A673 (cell line): ENCODE results near the gene POLN. TPM values are rescaled to one million over a fixed set of nuclear protein-coding genes. Genes with fewer than 3 reads are reported as not detected.

Experiments
- BruUV-seq: library from RNA; stranded (reverse); fragments of 400-500 nt; replicated peaks from 2 replicates; lab custom pipeline; 2021; lab: Mats Ljungman, UMichigan
- CTCF ChIA-PET: fragments of 300-600 bp; sonication (Branson Sonifier 250); formaldehyde crosslinking; loops from one replicate; lab custom pipeline; 2022; ENCODE audit warnings: antibody characterized with exemption; lab: Charles Lee
- POLR2A ChIA-PET: fragments of 300-600 bp; sonication (Branson Sonifier 250); formaldehyde crosslinking; loops from one replicate; lab custom pipeline; 2022; ENCODE audit warnings: antibody characterized with exemption; ENCODE audit not compliant: low non-redundant PET; lab: Charles Lee
- DNase-seq: peaks from one replicate; pipeline ENCODE4 v3.0.0-alpha.2; 2015; ENCODE audit warnings: low spot score
- H3K27ac ChIP-seq: fragments of 200-600 bp; sonication (generic); 2 replicates; pipeline ENCODE4 v1.5.1; 2016; ENCODE audit warnings: mixed run types, low read depth, mild to moderate bottlenecking, mixed read lengths, antibody characterized with exemption, low read length; ENCODE audit not compliant: poor library complexity, severe bottlenecking
- H3K27me3 ChIP-seq: fragments of 200-600 bp; sonication (generic); replicated peaks from 2 replicates; pipeline ENCODE4 v1.6.1; 2017; ENCODE audit warnings: mixed run types, low read depth, mild to moderate bottlenecking, mixed read lengths, antibody characterized with exemption, low read length; ENCODE audit not compliant: insufficient read depth, poor library complexity
- H3K36me3 ChIP-seq: fragments of 200-600 bp; sonication (generic); 2 replicates; pipeline ENCODE4 v1.6.1; 2016; ENCODE audit warnings: mixed run types, mild to moderate bottlenecking, mixed read lengths, antibody characterized with exemption, low read length; ENCODE audit not compliant: insufficient read depth, poor library complexity, severe bottlenecking
- H3K4me1 ChIP-seq: fragments of 200-600 bp; sonication (generic); 2 replicates; pipeline ENCODE4 v1.6.1; 2017; ENCODE audit warnings: mixed run types, mild to moderate bottlenecking, mixed read lengths, antibody characterized with exemption, low read length; ENCODE audit not compliant: insufficient read depth, poor library complexity, severe bottlenecking
- H3K4me3 ChIP-seq: fragments of 200-600 bp; sonication (generic); 2 replicates; pipeline ENCODE4 v1.5.1; 2016; ENCODE audit warnings: low read depth, mixed run types, mild to moderate bottlenecking, mixed read lengths, low read length; ENCODE audit not compliant: poor library complexity, severe bottlenecking
- H3K9me3 ChIP-seq: fragments of 200-600 bp; sonication (generic); 2 replicates; pipeline ENCODE4 v1.6.1; 2016; ENCODE audit warnings: mixed run types, low read depth, mild to moderate bottlenecking, mixed read lengths, antibody characterized with exemption, low read length; ENCODE audit not compliant: poor library complexity, severe bottlenecking
- EZH2 ChIP-seq: fragments of 200-600 bp; sonication (generic); IDR thresholded peaks from 2 replicates; pipeline ENCODE4 v1.6.1; 2017; ENCODE audit warnings: borderline replicate concordance, low read depth, mild to moderate bottlenecking, mixed read lengths, antibody characterized with exemption, low read length; ENCODE audit not compliant: poor library complexity, severe bottlenecking
- intact Hi-C: fragments of 100-400 bp; cut with micrococcal nuclease; formaldehyde crosslinking; loops from one replicate; pipeline ENCODE4 v1.10.0; 2022; ENCODE audit not compliant: unreplicated experiment
- total RNA-seq: library from RNA; stranded (reverse); gene quantifications from 2 replicates; pipeline ENCODE4 v1.2.3, GENCODE V29; 2021
- TF ChIP-seq, protein P1 (sequence below): fragments of 300-800, 200-600 bp; sonication (generic); conservative IDR thresholded peaks from 2 replicates; pipeline ENCODE4 v1.5.1; 2017; ENCODE audit warnings: low read depth, mild to moderate bottlenecking, antibody characterized with exemption, low read length, moderate library complexity, mixed read lengths

POLN gene
- total RNA-seq, 1 experiment from 2014 or later = 4.0 TPM

- no peak for TF ChIP-seq EZH2
- TF ChIP-seq, protein P1, sequence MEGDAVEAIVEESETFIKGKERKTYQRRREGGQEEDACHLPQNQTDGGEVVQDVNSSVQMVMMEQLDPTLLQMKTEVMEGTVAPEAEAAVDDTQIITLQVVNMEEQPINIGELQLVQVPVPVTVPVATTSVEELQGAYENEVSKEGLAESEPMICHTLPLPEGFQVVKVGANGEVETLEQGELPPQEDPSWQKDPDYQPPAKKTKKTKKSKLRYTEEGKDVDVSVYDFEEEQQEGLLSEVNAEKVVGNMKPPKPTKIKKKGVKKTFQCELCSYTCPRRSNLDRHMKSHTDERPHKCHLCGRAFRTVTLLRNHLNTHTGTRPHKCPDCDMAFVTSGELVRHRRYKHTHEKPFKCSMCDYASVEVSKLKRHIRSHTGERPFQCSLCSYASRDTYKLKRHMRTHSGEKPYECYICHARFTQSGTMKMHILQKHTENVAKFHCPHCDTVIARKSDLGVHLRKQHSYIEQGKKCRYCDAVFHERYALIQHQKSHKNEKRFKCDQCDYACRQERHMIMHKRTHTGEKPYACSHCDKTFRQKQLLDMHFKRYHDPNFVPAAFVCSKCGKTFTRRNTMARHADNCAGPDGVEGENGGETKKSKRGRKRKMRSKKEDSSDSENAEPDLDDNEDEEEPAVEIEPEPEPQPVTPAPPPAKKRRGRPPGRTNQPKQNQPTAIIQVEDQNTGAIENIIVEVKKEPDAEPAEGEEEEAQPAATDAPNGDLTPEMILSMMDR = no peak
- Histone ChIP-seq H3K36me3 (no peaks in the 10 kb centered on the region), H3K27me3 (no peaks in the 10 kb centered on the region), H3K4me3 (no peak overlapping the region), H3K4me1 (no peaks in the 10 kb centered on the region), H3K27ac (no peak overlapping the region), H3K9me3 (no peaks in the 10 kb centered on the region)
- ChIA-PET CTCF (no interaction called here), POLR2A (no interaction called here)
- DNase-seq = no peak
- no TSS peak for BruUV-seq
- intact Hi-C loops = no loop called here
Measured at GRCh38 chr4:2270341-2271165, 28.6 kb upstream of the POLN start.

GRCh38 chr4:2269618-2270163 lies 27.8 kb upstream of the POLN start:
- Histone ChIP-seq H3K36me3 (no peaks in the 10 kb centered on the region), H3K27me3 (no peaks in the 10 kb centered on the region), H3K27ac (no peak overlapping the region), H3K9me3 (no peaks in the 10 kb centered on the region), H3K4me1 (no peaks in the 10 kb centered on the region), H3K4me3 (no peak overlapping the region)
- POLR2A ChIA-PET = no interaction called here
- intact Hi-C loops = loop anchor here (10.0 kb wide), 1 partner anchor 145 kb away; the partner anchor contains the start of genes CFAP99 and ZFYVE28
- no peak for DNase-seq
- no TSS peak for BruUV-seq
- CTCF ChIA-PET = no interaction called here
- TF ChIP-seq, protein P1 = no peak
- no peak for TF ChIP-seq EZH2

- CTCF ChIA-PET = no interaction called here
Measured at GRCh38 chr4:2269206-2269531, 27.2 kb upstream of the POLN start.

More at GRCh38 chr4:2269206-2269531, 27.2 kb upstream of the POLN start:
- no peaks in the 10 kb centered on the region for H3K9me3 ChIP-seq
- POLR2A ChIA-PET = no interaction called here
- H3K36me3 ChIP-seq = no peaks in the 10 kb centered on the region
- intact Hi-C loops = loop anchor here (10.0 kb wide), 1 partner anchor 146 kb away; the partner anchor contains the start of genes CFAP99 and ZFYVE28
- DNase-seq = no peak
- H3K4me1 ChIP-seq = no peaks in the 10 kb centered on the region
- no peak overlapping the region for H3K27ac ChIP-seq
- BruUV-seq = no TSS peak
- no peaks in the 10 kb centered on the region for H3K27me3 ChIP-seq
- TF ChIP-seq, protein P1 = no peak
- TF ChIP-seq EZH2 = no peak
- H3K4me3 ChIP-seq = no peak overlapping the region
